ENCODE data around the gene RAD23B.

Gene RAD23B

DNA sequence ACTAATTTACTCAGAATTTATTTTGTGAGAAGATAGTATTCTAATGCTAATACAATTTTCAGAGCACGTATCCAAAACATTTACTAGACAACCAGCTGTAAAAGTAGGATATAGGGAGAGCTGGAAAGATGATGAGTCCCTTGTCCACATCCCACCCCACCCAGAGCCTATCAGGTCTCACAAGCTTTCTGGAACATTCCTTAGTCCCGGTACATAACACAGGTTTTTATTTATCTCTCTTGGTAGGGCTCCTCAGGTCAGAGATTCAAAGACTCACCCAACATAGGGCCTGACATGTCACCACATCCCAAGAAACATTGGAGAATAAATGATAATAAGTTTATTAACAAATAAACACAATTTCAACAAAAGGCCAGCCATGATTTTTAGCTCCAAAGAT lies 13.8 kb upstream of the RAD23B start:
- no peak for DNase-seq

- DNase-seq, result no peak
These were observed 13.4 kb upstream of the RAD23B start for GRCh38 chr9:107269681-107270080.

DNA sequence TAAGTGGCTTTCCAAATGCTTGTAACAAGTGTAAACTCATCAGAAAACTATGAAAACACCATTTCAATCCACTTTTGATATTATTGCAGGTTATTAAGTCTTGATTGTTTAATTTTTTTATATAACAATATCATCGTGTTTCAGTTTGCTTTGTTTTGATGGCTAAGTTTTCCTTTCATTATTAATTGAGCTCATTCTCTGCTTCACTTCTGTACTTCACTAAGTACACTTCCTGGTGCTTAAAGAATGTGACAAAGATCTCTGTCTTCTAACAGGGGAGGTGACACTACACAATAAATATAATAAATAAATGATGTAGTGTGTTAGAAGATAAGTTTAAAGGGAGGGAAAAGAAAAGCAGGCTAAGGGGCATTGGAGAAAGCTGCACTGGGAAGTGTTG lies 13.0 kb upstream of the RAD23B start:
- DNase-seq, result no peak

DNA sequence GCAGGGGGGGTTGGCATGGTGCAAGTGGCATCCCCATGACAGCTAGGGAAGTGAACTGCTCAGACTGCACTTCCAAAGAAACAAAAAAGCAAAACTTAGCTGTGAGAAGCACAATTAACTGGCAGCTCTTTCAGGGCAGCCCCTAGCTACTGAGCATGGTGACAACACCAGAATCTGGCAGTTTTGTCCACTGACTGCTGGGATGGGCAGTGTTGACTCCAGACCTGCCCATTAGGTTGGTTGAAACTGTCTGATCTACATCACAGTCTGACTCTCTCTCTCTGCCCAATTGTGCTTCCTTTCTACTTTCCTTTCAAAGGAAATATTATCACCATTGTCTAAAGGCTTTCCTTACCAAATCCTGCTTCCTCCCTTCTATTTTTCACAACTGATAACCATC lies 12.5 kb upstream of the RAD23B start:
- DNase-seq, result no peak

DNA sequence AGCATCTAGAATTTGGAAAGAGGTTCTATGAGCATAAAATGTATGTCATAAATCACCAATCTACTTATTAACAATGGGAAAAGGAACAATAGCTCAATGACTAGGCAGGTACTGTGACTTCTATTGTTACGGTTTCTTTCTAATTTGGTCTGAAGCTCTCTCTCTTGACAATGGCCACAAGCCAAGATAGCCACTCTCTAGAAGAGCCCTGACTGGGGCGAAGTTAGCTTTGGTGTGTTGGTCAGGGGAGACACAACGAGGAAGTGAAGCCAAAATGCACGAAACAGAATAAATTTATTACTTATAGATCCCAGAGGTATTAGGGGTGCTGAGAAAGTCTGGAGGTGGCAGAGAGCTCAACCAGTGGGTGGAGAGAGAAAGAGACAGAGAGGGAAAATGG lies 9.4 kb upstream of the RAD23B start:
- DNase-seq, result no peak

GRCh38 chr9:107274096-107274495 lies 9.0 kb upstream of the RAD23B start:
- no peak for DNase-seq

- DNase-seq, result no peak
These were observed 8.1 kb upstream of the RAD23B start for GRCh38 chr9:107274953-107275422.

DNA sequence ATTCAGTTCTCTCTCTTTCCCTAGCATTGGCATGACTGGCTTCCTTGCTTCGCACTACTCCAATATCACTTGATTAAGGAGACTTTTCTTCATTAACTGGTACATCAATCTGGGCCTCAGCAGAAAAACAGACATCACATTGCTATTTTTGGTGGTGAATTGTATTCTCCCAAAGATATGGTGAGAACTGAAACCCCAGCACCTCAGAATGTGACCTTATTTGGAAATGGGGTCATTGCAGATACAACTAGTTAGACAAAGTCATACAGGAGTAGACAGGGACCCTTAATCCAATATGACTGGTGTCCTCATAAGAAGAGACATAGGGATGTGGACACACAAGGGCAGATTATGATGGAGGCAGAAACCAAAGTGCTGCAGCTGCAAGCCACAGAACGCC lies 7.5 kb upstream of the RAD23B start:
- no peak for DNase-seq

GRCh38 chr9:107276966-107277710 lies 5.9 kb upstream of the RAD23B start:
- DNase-seq, result no peak

- DNase-seq, result no peak
These were observed 5.3 kb upstream of the RAD23B start for GRCh38 chr9:107277801-107278200.

- no peak for DNase-seq
These were observed 4.0 kb upstream of the RAD23B start for GRCh38 chr9:107279086-107279485.

- no peak for DNase-seq
These were observed 2.5 kb upstream of the RAD23B start for GRCh38 chr9:107280543-107280942.

DNA sequence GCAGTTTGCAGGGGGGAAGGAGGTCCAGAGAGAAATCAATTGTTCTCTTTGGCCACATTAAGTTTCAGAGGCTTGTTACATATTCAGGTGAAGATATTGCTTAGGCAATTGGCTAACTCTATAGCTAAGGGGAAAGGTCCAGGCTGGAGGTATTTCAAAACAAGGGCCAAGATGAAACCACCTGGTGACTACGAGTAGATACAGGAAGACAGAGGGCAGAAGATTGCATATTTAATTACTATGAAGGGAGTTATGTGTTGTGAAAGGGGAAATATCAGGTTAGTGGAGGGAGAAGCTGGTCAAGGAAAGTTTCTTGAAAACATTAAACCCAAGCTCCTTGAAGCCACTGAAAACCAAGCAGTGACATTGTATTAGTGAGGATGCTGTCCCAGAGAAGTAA lies 1.9 kb upstream of the RAD23B start:
- DNase-seq, result no peak

- DNase-seq, result no peak
These were observed 984 bp upstream of the RAD23B start for GRCh38 chr9:107281922-107282667.

DNA sequence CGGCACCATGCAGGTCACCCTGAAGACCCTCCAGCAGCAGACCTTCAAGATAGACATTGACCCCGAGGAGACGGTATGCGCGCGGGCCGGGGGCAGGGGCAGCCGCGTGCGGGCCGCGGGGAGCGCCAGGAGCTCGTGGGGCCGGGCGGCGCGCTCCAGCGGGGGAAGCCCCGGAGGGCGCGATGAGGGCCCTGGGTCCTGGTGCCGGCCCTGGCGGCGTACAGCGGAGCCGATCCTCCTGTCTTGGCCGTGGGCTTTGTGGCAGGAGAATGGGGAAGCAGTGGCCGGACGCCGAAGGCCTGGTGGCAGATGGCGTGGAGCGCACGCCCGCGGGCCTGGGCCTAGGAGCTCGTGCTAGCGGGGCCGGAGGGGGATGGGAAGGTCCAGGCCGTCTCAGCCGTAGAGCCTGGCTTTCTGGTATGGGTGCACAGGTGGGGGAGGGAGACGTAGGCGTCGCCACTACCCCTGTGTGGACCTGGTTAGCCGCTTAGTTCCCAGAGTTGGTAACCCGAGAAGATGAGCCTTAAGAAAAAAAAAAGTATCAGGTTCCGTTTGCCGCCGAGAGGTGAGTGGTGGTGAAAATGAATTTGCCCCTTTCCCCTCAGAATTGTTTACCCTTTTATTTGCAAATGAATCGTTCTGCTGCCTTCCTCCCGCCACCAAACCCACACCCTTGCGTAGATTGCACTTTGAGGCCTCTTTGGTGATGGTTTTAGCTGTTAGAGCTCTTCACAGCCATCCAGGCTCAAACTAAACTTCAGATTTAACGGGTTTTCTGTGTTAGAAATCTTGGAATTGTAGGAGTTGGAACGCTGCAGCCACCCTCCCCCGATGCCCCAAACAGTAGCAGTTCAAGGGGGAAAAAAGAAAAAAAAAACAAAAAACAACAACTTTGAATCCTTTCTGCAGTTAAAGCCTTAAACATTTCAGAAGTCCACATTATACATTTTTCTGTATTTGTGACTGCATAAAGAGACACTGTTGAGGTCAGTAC lies 841 bp downstream of the RAD23B start:
- DNase-seq, result peak; percentile 86

- DNase-seq, result no peak
These were observed 1.6 kb downstream of the RAD23B start for GRCh38 chr9:107284636-107285035.

GRCh38 chr9:107285286-107285685 lies 2.2 kb downstream of the RAD23B start:
- no peak for DNase-seq

- DNase-seq, result no peak
These were observed 3.0 kb downstream of the RAD23B start for GRCh38 chr9:107286057-107286456.

DNA sequence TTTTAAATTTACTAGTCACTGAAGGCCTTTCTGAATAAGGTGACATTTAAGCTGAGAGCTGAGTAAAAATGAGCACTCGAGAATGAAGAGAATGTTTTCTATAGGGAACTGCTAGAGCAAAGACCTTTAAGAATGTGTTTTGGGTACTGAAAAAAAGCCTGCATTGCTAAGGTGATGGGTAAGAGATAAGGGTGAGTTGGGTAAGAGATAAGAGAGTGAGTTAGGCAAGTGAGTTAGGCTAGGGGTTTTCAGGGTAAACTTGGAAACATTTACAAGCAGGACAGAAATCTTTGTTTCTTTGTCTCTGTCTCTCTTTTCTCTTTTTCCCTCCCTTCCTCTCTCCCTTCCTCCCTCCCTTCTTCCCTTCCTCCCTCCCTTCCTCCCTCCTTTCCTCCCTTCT lies 5.6 kb downstream of the RAD23B start:
- no peak for DNase-seq

GRCh38 chr9:107290619-107291018 lies 7.5 kb downstream of the RAD23B start:
- DNase-seq, result no peak

DNA sequence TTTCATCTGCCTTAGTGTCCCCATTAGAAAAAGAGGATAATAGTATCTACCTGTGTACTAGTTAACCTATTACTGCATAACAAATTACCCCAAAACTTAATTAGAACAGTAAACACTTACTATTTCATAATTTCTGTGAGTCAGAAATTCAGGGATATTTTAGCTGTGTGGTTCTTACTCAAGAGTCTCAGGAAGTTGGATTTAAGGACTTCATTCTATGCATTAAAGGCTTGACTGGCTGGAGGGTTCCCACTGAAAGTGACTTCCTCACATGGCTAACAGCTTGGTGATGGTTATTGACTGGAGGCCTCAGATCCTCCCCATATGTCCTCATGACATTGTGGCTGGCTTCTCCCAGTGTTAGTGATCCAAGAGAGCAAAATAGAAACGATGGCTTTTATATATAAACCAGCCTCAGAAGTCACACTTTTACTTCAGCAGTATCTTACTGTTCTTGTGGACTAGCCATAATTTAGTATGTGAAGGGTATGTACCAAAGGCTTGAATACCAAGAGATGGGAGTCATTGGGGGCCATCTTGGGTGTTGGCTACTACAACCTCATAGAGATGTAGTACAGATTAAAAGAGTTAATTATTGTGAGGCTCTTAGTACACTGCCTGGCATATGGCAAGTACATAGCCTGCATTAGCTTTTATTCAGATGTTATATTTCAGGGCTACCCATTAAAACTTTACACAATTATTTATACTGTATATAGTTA lies 9.9 kb downstream of the RAD23B start:
- DNase-seq, result no peak

- DNase-seq, result no peak
These were observed 10.5 kb downstream of the RAD23B start for GRCh38 chr9:107293543-107294085.

All from activated effector memory CD4-positive, alpha-beta T cell treated with anti-CD3 and anti-CD28 coated beads, Interleukin-2, amount 50 U/mL, for 16 hours (primary cell).